ENCODE data around the gene YIPF3.
"Not testable (repeated sequence)": the region's sequence is repeated elsewhere in the genome, so short reads cannot be mapped to it uniquely, and the experiment has no call there.

The YIPF3 gene

GRCh38 chr6:43491750-43492661, 24.7 kb downstream of the YIPF3 start:
- peak in 12 of 14 donors; percentile 43 to 94 (median 86) for DNase-seq

GRCh38 chr6:43490523-43490939, 26.2 kb downstream of the YIPF3 start:
- peak in 6 of 14 donors; percentile 19 to 65 (median 46) for DNase-seq

- peak in 12 of 14 donors; percentile 29 to 96 (median 85) for DNase-seq
Measured at GRCh38 chr6:43489277-43490072, 27.3 kb downstream of the YIPF3 start.

GRCh38 chr6:43488667-43489276, 28.0 kb downstream of the YIPF3 start:
- DNase-seq = no peak

GRCh38 chr6:43481591-43482236, 35.0 kb downstream of the YIPF3 start:
- no peak for DNase-seq

GRCh38 chr6:43481075-43481474, 35.7 kb downstream of the YIPF3 start:
- no peak for DNase-seq

- no peak for DNase-seq
Measured at GRCh38 chr6:43478008-43478372, 38.7 kb downstream of the YIPF3 start.

GRCh38 chr6:43477235-43478007, 39.3 kb downstream of the YIPF3 start, which contains the start of gene TJAP1:
TSS of gene TJAP1 (plus strand) at chr6:43477570. CDS start at chr6:43499002, 21,432 bp downstream.
- DNase-seq = peak; percentile 31 to 94 (median 86)

- DNase-seq = no peak
Measured at GRCh38 chr6:43476746-43477145, 40.0 kb downstream of the YIPF3 start.

- peak in 1 of 14 donors; percentile 7 for DNase-seq
Measured at GRCh38 chr6:43475516-43475915, 41.2 kb downstream of the YIPF3 start.

- no peak for DNase-seq
Measured at GRCh38 chr6:43472515-43472914, 44.2 kb downstream of the YIPF3 start.

GRCh38 chr6:43471399-43471798, 45.3 kb downstream of the YIPF3 start:
- no peak for DNase-seq

- DNase-seq = no peak
Measured at GRCh38 chr6:43469947-43470346, 46.8 kb downstream of the YIPF3 start.

- no peak for DNase-seq
Measured at GRCh38 chr6:43468748-43469681, 47.7 kb downstream of the YIPF3 start.

GRCh38 chr6:43468240-43468639, 48.5 kb downstream of the YIPF3 start:
- DNase-seq = no peak

- DNase-seq = no peak
Measured at GRCh38 chr6:43467752-43468151, 49.0 kb downstream of the YIPF3 start.

GRCh38 chr6:43467265-43467664, 49.5 kb downstream of the YIPF3 start:
- DNase-seq = not testable (repeated sequence)

GRCh38 chr6:43465948-43466347, 50.8 kb downstream of the YIPF3 start:
- no peak for DNase-seq

GRCh38 chr6:43464337-43464736, 52.4 kb downstream of the YIPF3 start:
- no peak for DNase-seq

GRCh38 chr6:43461936-43462335, 54.8 kb downstream of the YIPF3 start:
- no peak for DNase-seq
